ENCODE results near the gene TMEM63B. TPM values are rescaled to one million over a fixed set of nuclear protein-coding genes. Genes with fewer than 3 reads are reported as not detected.

TMEM63B gene
- polyA plus RNA-seq, 2 of the 4 experiments (the other 2 are of a cell fraction): 21.6 to 24.0 TPM

- H3K4me3 ChIP-seq: no peak overlapping the region
- DNase-seq (ENCODE audit: low read depth in 1 of 2, low spot score in 1 of 2) (no peak), ATAC-seq (no peak), FAIRE-seq (no peak)
- WGBS (ENCODE audit: missing lambda C conversion rate): 59% methylated on average over 6 of the region's 6 CpGs
- H3K27ac ChIP-seq: no peak overlapping the region
- H3K4me2 ChIP-seq: 0 out of 3 replicates have a peak overlapping the region, but pooled peaks have one; percentile 5
- CTCF ChIA-PET: interaction anchor here (1.4 to 3.7 kb wide), 4 partner anchors 31 to 64 kb away, joined by 3 to 16 read pairs (median 4); no protein-coding TSS in a partner anchor
- TF ChIP-seq ZSCAN20 (CRISPR knock-in tag; IDR thresholded peaks at IDR 0.05) (no peak), GATA3 (IDR thresholded peaks at IDR 0.05; ENCODE audit: borderline replicate concordance) (peak; percentile 26; the same call in 1 of the 2 replicates)
- peaks cover 12% of the 10 kb centered on the region for H3K4me1 ChIP-seq
- POLR2A ChIA-PET: interaction anchor here (1.3 kb wide), 1 partner anchor 15 kb away, joined by 5 read pairs; no protein-coding TSS in a partner anchor
- H3K9me3 ChIP-seq: no peaks in the 10 kb centered on the region
These were observed 76.6 kb downstream of the TMEM63B start for GRCh38 chr6:44203955-44204354.

Other genes with a start within 250 kb of the TMEM63B start
- gene MRPL14, start 102 bp upstream of the TMEM63B start, polyA plus RNA-seq (2011; rRNA removed): 47.1 and 48.2 TPM in 2 replicates
- gene MRPL14, start 102 bp upstream of the TMEM63B start, polyA plus RNA-seq (2017; fragmentation: RNase III; extraction: RNeasy Plus Mini Kit Qiagen cat#74134 plus additional on column Dnase treatment): 55.3 to 56.5 TPM (median 56.3 TPM) in 3 replicates
- gene CAPN11, start 31.3 kb downstream of the TMEM63B start, polyA plus RNA-seq (2011; rRNA removed): 0.10 and 0.25 TPM in 2 replicates
- gene CAPN11, start 31.3 kb downstream of the TMEM63B start, polyA plus RNA-seq (2017; fragmentation: RNase III; extraction: RNeasy Plus Mini Kit Qiagen cat#74134 plus additional on column Dnase treatment): 0.09 TPM in 1 of 3 replicates, not detected in the others
- gene MYMX, start 89.4 kb downstream of the TMEM63B start, polyA plus RNA-seq (2011; rRNA removed): not detected in 2 replicates
- gene MYMX, start 89.4 kb downstream of the TMEM63B start, polyA plus RNA-seq (2017; fragmentation: RNase III; extraction: RNeasy Plus Mini Kit Qiagen cat#74134 plus additional on column Dnase treatment): not detected in 3 replicates
- 72.3 and 80.0 TPM in 2 replicates for gene SLC29A1, start 96.0 kb downstream of the TMEM63B start, polyA plus RNA-seq (2011; rRNA removed)
- 45.6 to 49.1 TPM (median 47.1 TPM) in 3 replicates for gene SLC29A1, start 96.0 kb downstream of the TMEM63B start, polyA plus RNA-seq (2017; fragmentation: RNase III; extraction: RNeasy Plus Mini Kit Qiagen cat#74134 plus additional on column Dnase treatment)
- 1,080 and 1,155 TPM in 2 replicates for gene HSP90AB1, start 119.5 kb downstream of the TMEM63B start, polyA plus RNA-seq (2011; rRNA removed)
- gene HSP90AB1, start 119.5 kb downstream of the TMEM63B start, polyA plus RNA-seq (2017; fragmentation: RNase III; extraction: RNeasy Plus Mini Kit Qiagen cat#74134 plus additional on column Dnase treatment): 1,076 to 1,211 TPM (median 1,136 TPM) in 3 replicates
- 44.5 and 61.4 TPM in 2 replicates for gene SLC35B2, start 130.0 kb downstream of the TMEM63B start, polyA plus RNA-seq (2011; rRNA removed)
- 38.7 to 45.6 TPM (median 45.5 TPM) in 3 replicates for gene SLC35B2, start 130.0 kb downstream of the TMEM63B start, polyA plus RNA-seq (2017; fragmentation: RNase III; extraction: RNeasy Plus Mini Kit Qiagen cat#74134 plus additional on column Dnase treatment)
- 6.2 and 6.3 TPM in 2 replicates for gene NFKBIE, start 138.0 kb downstream of the TMEM63B start, polyA plus RNA-seq (2011; rRNA removed)
- 5.6 to 9.1 TPM (median 6.0 TPM) in 3 replicates for gene NFKBIE, start 138.0 kb downstream of the TMEM63B start, polyA plus RNA-seq (2017; fragmentation: RNase III; extraction: RNeasy Plus Mini Kit Qiagen cat#74134 plus additional on column Dnase treatment)
- gene TMEM151B, start 142.9 kb downstream of the TMEM63B start, polyA plus RNA-seq (2011; rRNA removed): 0.01 TPM in 1 of 2 replicates, not detected in the other
- 0.01 to 0.03 TPM in 2 of 3 replicates, not detected in the other for gene TMEM151B, start 142.9 kb downstream of the TMEM63B start, polyA plus RNA-seq (2017; fragmentation: RNase III; extraction: RNeasy Plus Mini Kit Qiagen cat#74134 plus additional on column Dnase treatment)
- 4.0 and 4.3 TPM in 2 replicates for gene AARS2, start 185.8 kb downstream of the TMEM63B start, polyA plus RNA-seq (2011; rRNA removed)
- 6.2 to 6.8 TPM (median 6.6 TPM) in 3 replicates for gene AARS2, start 185.8 kb downstream of the TMEM63B start, polyA plus RNA-seq (2017; fragmentation: RNase III; extraction: RNeasy Plus Mini Kit Qiagen cat#74134 plus additional on column Dnase treatment)
- gene SPATS1, start 215.1 kb downstream of the TMEM63B start, polyA plus RNA-seq (2011; rRNA removed): not detected in 2 replicates
- gene SPATS1, start 215.1 kb downstream of the TMEM63B start, polyA plus RNA-seq (2017; fragmentation: RNase III; extraction: RNeasy Plus Mini Kit Qiagen cat#74134 plus additional on column Dnase treatment): not detected in 3 replicates